Trophoblast cell (in vitro differentiated cells and primary cell): Measurements from ENCODE around the gene INO80E.

Experiments used
- DNase-seq, 2 donors: peaks; one replicate each; pipeline ENCODE4 v3.0.0-alpha.2; 2016
- H2AFZ ChIP-seq: 2 replicates; pipeline ENCODE4 v1.6.1; 2013; ENCODE audit warnings: low read length, moderate library complexity, mild to moderate bottlenecking; ENCODE audit not compliant: insufficient read depth, poor library complexity
- H2AK5ac ChIP-seq: 2 replicates; pipeline ENCODE4 v1.6.1; 2013; ENCODE audit warnings: mild to moderate bottlenecking, low read length
- H2BK120ac ChIP-seq: 2 replicates; pipeline ENCODE4 v1.6.1; 2013; ENCODE audit warnings: low read length, mild to moderate bottlenecking, moderate library complexity; ENCODE audit not compliant: insufficient read depth, poor library complexity
- H2BK12ac ChIP-seq: 2 replicates; pipeline ENCODE4 v1.6.1; 2013; ENCODE audit warnings: mild to moderate bottlenecking, low read length, moderate library complexity
- H2BK5ac ChIP-seq: 2 replicates; pipeline ENCODE4 v1.6.1; 2013; ENCODE audit warnings: low read length, low read depth, moderate library complexity, mild to moderate bottlenecking; ENCODE audit not compliant: poor library complexity
- H3K14ac ChIP-seq: 2 replicates; pipeline ENCODE4 v1.6.1; 2013; ENCODE audit warnings: mild to moderate bottlenecking, low read length
- H3K18ac ChIP-seq: 2 replicates; pipeline ENCODE4 v1.6.1; 2013; ENCODE audit warnings: mild to moderate bottlenecking, low read length
- H3K23ac ChIP-seq: 2 replicates; pipeline ENCODE4 v1.6.1; 2013; ENCODE audit warnings: low read length
- H3K27ac ChIP-seq: 2 replicates; pipeline ENCODE4 v1.5.1; 2013; ENCODE audit warnings: low read depth, mild to moderate bottlenecking, inconsistent platforms, low read length, moderate library complexity
- H3K27me3 ChIP-seq: 2 replicates; pipeline ENCODE4 v1.6.1; 2013; ENCODE audit warnings: inconsistent platforms, mild to moderate bottlenecking, low read length, moderate library complexity; ENCODE audit not compliant: insufficient read depth
- H3K36me3 ChIP-seq, 2 experiments: 1 replicate in 1 of 2; 2 replicates in 1 of 2; pipeline ENCODE4 v1.6.1; 2013; ENCODE audit warnings: low read length in 2 of 2, mild to moderate bottlenecking in 2 of 2, moderate library complexity in 1 of 2; ENCODE audit not compliant: insufficient read depth in 2 of 2, control insufficient read depth in 1 of 2
- H3K4ac ChIP-seq: 2 replicates; pipeline ENCODE4 v1.6.1; 2013; ENCODE audit warnings: low read depth, mild to moderate bottlenecking, low read length, moderate library complexity
- H3K4me1 ChIP-seq, 2 experiments: 1 replicate in 1 of 2; 2 replicates in 1 of 2; pipeline ENCODE4 v1.6.1; 2013; ENCODE audit warnings: low read length in 2 of 2, mild to moderate bottlenecking in 2 of 2, moderate library complexity in 1 of 2; ENCODE audit not compliant: insufficient read depth in 2 of 2, control insufficient read depth in 1 of 2
- H3K4me2 ChIP-seq: 2 replicates; pipeline ENCODE4 v1.6.1; 2013; ENCODE audit warnings: inconsistent platforms, mild to moderate bottlenecking, low read length, moderate library complexity
- H3K4me3 ChIP-seq: 2 replicates; pipeline ENCODE4 v1.5.1; 2013; ENCODE audit warnings: mild to moderate bottlenecking, low read depth, low read length, inconsistent platforms
- H3K79me1 ChIP-seq: one replicate; pipeline ENCODE4 v1.6.1; 2013; ENCODE audit warnings: low read length
- H3K79me2 ChIP-seq: 2 replicates; pipeline ENCODE4 v1.6.1; 2013; ENCODE audit warnings: low read length, mild to moderate bottlenecking; ENCODE audit not compliant: control insufficient read depth, insufficient read depth, poor library complexity
- H3K9ac ChIP-seq: 2 replicates; pipeline ENCODE4 v1.6.1; 2013; ENCODE audit warnings: mild to moderate bottlenecking, low read length
- H3K9me3 ChIP-seq: 2 replicates; pipeline ENCODE4 v1.6.1; 2013; ENCODE audit warnings: low read depth, mild to moderate bottlenecking, control low read depth, inconsistent platforms, low read length; ENCODE audit not compliant: insufficient read depth
- H4K12ac ChIP-seq: 2 replicates; pipeline ENCODE4 v1.6.1; 2013; ENCODE audit warnings: low read depth, mild to moderate bottlenecking, low read length, moderate library complexity
- H4K8ac ChIP-seq: 2 replicates; pipeline ENCODE4 v1.6.1; 2013; ENCODE audit warnings: low read depth, mild to moderate bottlenecking, low read length, moderate library complexity
- H4K91ac ChIP-seq: one replicate; pipeline ENCODE4 v1.6.1; 2013; ENCODE audit warnings: low read depth, mild to moderate bottlenecking, low read length, moderate library complexity
- WGBS: extraction: QIAGEN DNeasy Blood & Tissue Kit; methylation state at CpG from one replicate; pipeline ENCODE4 v1.1.7; 2013; ENCODE audit warnings: missing lambda C conversion rate; ENCODE audit not compliant: insufficient read length, insufficient coverage; ENCODE audit errors: extremely low coverage; 5-methylcytosine and 5-hydroxymethylcytosine counted together

The INO80E gene

GRCh38 chr16:30025156-30025555, 29.1 kb downstream of the INO80E start:
- no peak for DNase-seq
- H3K9me3 ChIP-seq, result peaks cover 2% of the 10 kb centered on the region
- no CpG with 5 or more reads among the region's 20 CpGs for WGBS
- H3K36me3 ChIP-seq, result no peaks in the 10 kb centered on the region
- no peaks in the 10 kb centered on the region for H3K79me1 ChIP-seq
- no peak overlapping the region for H3K14ac ChIP-seq
- H2AK5ac ChIP-seq, result no peak overlapping the region
- H3K4me1 ChIP-seq, result peaks cover 0 to 4% of the 10 kb centered on the region in 2 experiments
- no peak overlapping the region for H3K27ac ChIP-seq
- no peaks in the 10 kb centered on the region for H3K79me2 ChIP-seq
- peaks cover 10% of the 10 kb centered on the region for H3K27me3 ChIP-seq
- H3K23ac ChIP-seq, result no peak overlapping the region
- H3K4ac ChIP-seq, result no peak overlapping the region
- H2BK12ac ChIP-seq, result no peak overlapping the region
- no peak overlapping the region for H4K91ac ChIP-seq
- no peak overlapping the region for H2AFZ ChIP-seq
- H3K4me3 ChIP-seq, result no peak overlapping the region
- no peak overlapping the region for H2BK5ac ChIP-seq
- no peak overlapping the region for H4K12ac ChIP-seq
- H2BK120ac ChIP-seq, result no peak overlapping the region
- H3K18ac ChIP-seq, result no peak overlapping the region
- no peak overlapping the region for H4K8ac ChIP-seq
- H3K4me2 ChIP-seq, result no peak overlapping the region
- H3K9ac ChIP-seq, result no peak overlapping the region

- Histone ChIP-seq H3K79me1 (no peaks in the 10 kb centered on the region), H3K4me1 (peaks cover 0 to 4% of the 10 kb centered on the region in 2 experiments), H2AFZ (no peak overlapping the region), H2AK5ac (no peak overlapping the region), H3K14ac (no peak overlapping the region), H4K91ac (no peak overlapping the region), H4K12ac (no peak overlapping the region), H3K36me3 (no peaks in the 10 kb centered on the region), H2BK120ac (no peak overlapping the region), H4K8ac (no peak overlapping the region), H3K79me2 (no peaks in the 10 kb centered on the region), H3K4ac (no peak overlapping the region), H2BK5ac (no peak overlapping the region), H3K9ac (no peak overlapping the region), H3K23ac (no peak overlapping the region), H3K9me3 (peaks cover 2% of the 10 kb centered on the region), H3K4me2 (no peak overlapping the region), H3K27me3 (peaks cover 14% of the 10 kb centered on the region), H3K4me3 (no peak overlapping the region), H3K18ac (no peak overlapping the region), H2BK12ac (no peak overlapping the region), H3K27ac (no peak overlapping the region)
- WGBS, result no CpG with 5 or more reads among the region's 7 CpGs
- DNase-seq, result no peak
Measured at GRCh38 chr16:30025574-30025973, 29.5 kb downstream of the INO80E start.

DNA sequence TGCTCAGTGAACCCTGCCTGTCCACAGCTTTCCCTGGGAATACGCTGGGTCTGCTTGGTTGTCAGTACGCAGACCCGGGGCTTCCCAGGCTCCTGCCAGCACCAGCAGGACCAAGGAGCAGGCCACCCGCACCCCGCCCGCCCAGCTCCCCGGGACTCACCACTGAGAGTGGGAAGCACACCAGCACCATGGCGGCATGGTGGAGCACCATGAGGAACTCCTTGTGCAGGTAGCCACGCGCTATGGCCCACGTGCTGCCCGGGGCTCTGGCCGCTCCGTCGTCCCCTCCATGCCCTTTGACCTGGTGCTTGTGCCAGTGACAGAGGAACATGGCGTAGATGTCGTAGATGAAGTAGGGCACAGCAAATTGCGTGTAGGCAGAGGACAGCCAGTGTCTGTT, 30.4 kb downstream of the INO80E start:
- Histone ChIP-seq H2AK5ac (no peak overlapping the region), H2BK120ac (no peak overlapping the region), H2BK5ac (no peak overlapping the region), H3K14ac (no peak overlapping the region), H3K4me1 (no peaks in the 10 kb centered on the region), H3K9ac (no peak overlapping the region), H3K4me3 (no peak overlapping the region), H4K12ac (no peak overlapping the region), H3K79me1 (no peaks in the 10 kb centered on the region), H3K9me3 (peaks cover 2% of the 10 kb centered on the region), H3K27me3 (peaks cover 19% of the 10 kb centered on the region), H2AFZ (no peak overlapping the region), H4K91ac (no peak overlapping the region), H3K18ac (no peak overlapping the region), H3K23ac (no peak overlapping the region), H3K4me2 (no peak overlapping the region), H3K4ac (no peak overlapping the region), H3K27ac (no peak overlapping the region), H2BK12ac (no peak overlapping the region), H3K79me2 (no peaks in the 10 kb centered on the region), H4K8ac (no peak overlapping the region), H3K36me3 (no peaks in the 10 kb centered on the region)
- no CpG with 5 or more reads among the region's 18 CpGs for WGBS
- DNase-seq, result no peak

DNA sequence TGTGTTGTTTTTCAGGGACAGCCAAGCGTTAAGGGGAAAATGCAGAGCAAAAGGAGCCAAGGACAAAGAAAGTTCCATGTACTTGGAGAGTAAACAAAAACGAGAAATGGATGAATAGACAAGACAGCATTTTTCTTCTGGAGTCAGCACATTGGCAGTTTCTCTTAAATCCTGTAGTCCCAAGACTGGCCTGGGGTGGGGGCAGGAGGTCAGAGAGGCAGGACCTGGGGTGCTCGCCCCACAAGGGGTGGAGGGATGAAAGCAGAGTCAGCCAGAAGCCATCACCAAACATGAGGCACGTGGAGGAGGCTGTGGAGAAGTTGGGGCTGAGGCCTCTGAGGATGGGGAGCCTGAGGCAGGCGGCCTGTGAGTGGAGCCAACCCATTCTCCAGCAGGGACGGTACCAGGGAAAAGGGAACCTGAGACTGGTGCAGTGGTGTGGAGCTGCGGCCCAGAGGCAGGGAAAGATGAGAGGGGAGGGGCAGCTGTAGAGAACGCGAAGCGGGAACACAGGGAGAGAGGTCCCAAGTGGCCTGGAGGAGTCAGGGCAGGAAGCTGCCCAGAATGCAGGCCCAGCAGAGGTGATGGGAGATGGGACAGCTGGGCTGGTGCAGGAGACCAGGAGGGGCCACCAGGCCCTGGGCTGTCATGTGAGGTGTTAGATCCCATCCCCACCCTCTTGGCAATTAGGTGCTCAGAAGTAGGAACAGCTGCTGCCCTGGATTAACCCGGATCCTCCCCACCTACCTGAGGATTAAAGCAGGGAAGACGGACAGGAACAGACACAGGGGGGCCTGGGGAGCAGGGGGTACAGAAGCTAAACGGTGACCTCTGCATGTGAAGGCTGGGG, 31.8 kb downstream of the INO80E start:
- Histone ChIP-seq H2BK5ac (no peak overlapping the region), H2BK120ac (no peak overlapping the region), H3K27me3 (peaks cover 25% of the 10 kb centered on the region), H4K8ac (no peak overlapping the region), H3K18ac (no peak overlapping the region), H3K9ac (no peak overlapping the region), H2AK5ac (no peak overlapping the region), H3K4me2 (no peak overlapping the region), H3K4me3 (no peak overlapping the region), H3K9me3 (peaks cover 2% of the 10 kb centered on the region), H2BK12ac (no peak overlapping the region), H3K23ac (no peak overlapping the region), H3K79me2 (no peaks in the 10 kb centered on the region), H3K14ac (no peak overlapping the region), H4K91ac (no peak overlapping the region), H3K27ac (no peak overlapping the region), H3K36me3 (no peaks in the 10 kb centered on the region), H3K4ac (no peak overlapping the region), H4K12ac (no peak overlapping the region), H2AFZ (no peak overlapping the region), H3K79me1 (no peaks in the 10 kb centered on the region), H3K4me1 (no peaks in the 10 kb centered on the region)
- DNase-seq, result no peak
- WGBS, result no CpG with 5 or more reads among the region's 13 CpGs
